Prostate gland (tissue), 2 donors: Measurements from ENCODE around the gene MPPED2.

Source experiments
- CTCF ChIP-seq, 4 experiments: fragments of 200-600 bp in 2 of 4; fragments of 450-650 bp in 2 of 4; sonication (generic) in 2 of 4; IDR thresholded peaks; 1 replicate in 3 of 4; 2 replicates in 1 of 4; pipeline ENCODE4 v1.5.1; 2016 to 2019; ENCODE audit warnings: antibody characterized with exemption in 4 of 4, mild to moderate bottlenecking in 2 of 4, moderate library complexity in 2 of 4
- POLR2A ChIP-seq: fragments of 450-650 bp; IDR thresholded peaks from one replicate; pipeline ENCODE4 v1.6.1; 2016; ENCODE audit warnings: antibody characterized with exemption, mild to moderate bottlenecking
- POLR2AphosphoS5 ChIP-seq: sonication (generic); formaldehyde crosslinking; IDR thresholded peaks from one replicate; pipeline ENCODE4 v1.6.1; 2017; ENCODE audit warnings: antibody characterized with exemption

GRCh38 chr11:30426781-30427180 is 159.4 kb downstream of the MPPED2 start:
- TF ChIP-seq CTCF (IDR thresholded peaks at IDR 0.05) (no peak), POLR2AphosphoS5 (peak; percentile 79), POLR2A (no peak)
